Stimulated activated CD4-positive, alpha-beta T cell treated with anti-CD3 and anti-CD28 coated beads, Interleukin-12 subunit alpha, Interleukin-12 subunit beta, amount 100 ng/mL, for 48 hours (primary cell): Measurements from ENCODE around the gene NSD2.

Source experiments
- DNase-seq, 3 donors: peaks; one replicate each; pipeline ENCODE4 v3.0.0-alpha.2; 2020; ENCODE audit warnings: low read depth in 2 of 3, low spot score in 1 of 3

Gene NSD2

GRCh38 chr4:1969928-1970723, 98.9 kb downstream of the NSD2 start:
- DNase-seq: no peak

- no peak for DNase-seq
These were observed 99.7 kb downstream of the NSD2 start for GRCh38 chr4:1970926-1971325.

- DNase-seq: no peak
These were observed 100.4 kb downstream of the NSD2 start for GRCh38 chr4:1971456-1972200.

- no peak for DNase-seq
These were observed 101.2 kb downstream of the NSD2 start for GRCh38 chr4:1972414-1972813.

- no peak for DNase-seq
These were observed 102.0 kb downstream of the NSD2 start for GRCh38 chr4:1973218-1973617.

GRCh38 chr4:1973661-1974060, 102.5 kb downstream of the NSD2 start:
- DNase-seq: no peak

GRCh38 chr4:1974840-1975239, 103.6 kb downstream of the NSD2 start:
- no peak for DNase-seq

- DNase-seq: no peak
These were observed 104.2 kb downstream of the NSD2 start for GRCh38 chr4:1975391-1975801.

GRCh38 chr4:1975880-1976279, 104.7 kb downstream of the NSD2 start:
- DNase-seq: no peak

GRCh38 chr4:1976416-1977352, 105.5 kb downstream of the NSD2 start:
- DNase-seq: no peak

- no peak for DNase-seq
These were observed 107.0 kb downstream of the NSD2 start for GRCh38 chr4:1978226-1978625.

- no peak for DNase-seq
These were observed 107.7 kb downstream of the NSD2 start for GRCh38 chr4:1978741-1979476.

- DNase-seq: no peak
These were observed 108.4 kb downstream of the NSD2 start for GRCh38 chr4:1979477-1980196.

GRCh38 chr4:1980561-1981041, 109.4 kb downstream of the NSD2 start:
- DNase-seq: no peak

- no peak for DNase-seq
These were observed 110.3 kb downstream of the NSD2 start for GRCh38 chr4:1981251-1982058.

- no peak for DNase-seq
These were observed 111.2 kb downstream of the NSD2 start for GRCh38 chr4:1982124-1983052.

- no peak for DNase-seq
These were observed 112.1 kb downstream of the NSD2 start for GRCh38 chr4:1983053-1983845.
